HepG2 (cell line): ENCODE results near the gene TEAD3. TPM values are rescaled to one million over a fixed set of nuclear protein-coding genes. Genes with fewer than 3 reads are reported as not detected.

Experiments
- ATRX ChIP-seq: sonication (generic); formaldehyde crosslinking; IDR thresholded peaks from 2 replicates; pipeline ENCODE4 v1.4.0; 2020; ENCODE audit warnings: missing genetic modification reagents, borderline replicate concordance
- CC2D1A ChIP-seq: sonication (generic); formaldehyde crosslinking; IDR thresholded peaks from 2 replicates; pipeline ENCODE4 v1.8.1; 2023; ENCODE audit warnings: mild to moderate bottlenecking, missing genetic modification reagents
- HMG20B ChIP-seq: conservative IDR thresholded peaks from 2 replicates; pipeline ENCODE4 v1.6.1; 2016; ENCODE audit warnings: missing genetic modification reagents, missing compliant biosample characterization
- HNRNPUL1 ChIP-seq: fragments of 200-400 bp; formaldehyde crosslinking; IDR thresholded peaks from 2 replicates; pipeline ENCODE4 v1.6.1; 2017; ENCODE audit warnings: low read depth, mild to moderate bottlenecking, low read length, moderate library complexity
- HOXA5 ChIP-seq: sonication (generic); formaldehyde crosslinking; IDR thresholded peaks from 2 replicates; pipeline ENCODE4 v1.4.0; 2020; ENCODE audit warnings: missing genetic modification reagents
- MYC ChIP-seq: sonication (generic); formaldehyde crosslinking; IDR thresholded peaks from 2 replicates; pipeline ENCODE4 v1.9.0; 2021; ENCODE audit warnings: missing genetic modification reagents, borderline replicate concordance
- POLR2AphosphoS5 ChIP-seq: IDR thresholded peaks from 2 replicates; pipeline ENCODE4 v1.6.1; 2012; ENCODE audit warnings: low read depth, low read length
- SKI ChIP-seq: fragments of 450-650 bp; IDR thresholded peaks from one replicate; pipeline ENCODE4 v1.6.1; 2018; ENCODE audit warnings: mild to moderate bottlenecking; ENCODE audit not compliant: partially characterized antibody
- SMAD9 ChIP-seq: sonication (generic); formaldehyde crosslinking; IDR thresholded peaks from 2 replicates; pipeline ENCODE4 v1.5.1; 2020; ENCODE audit warnings: mild to moderate bottlenecking, missing genetic modification reagents
- STAT5B ChIP-seq: sonication (generic); formaldehyde crosslinking; IDR thresholded peaks from 2 replicates; pipeline ENCODE4 v1.4.0; 2020; ENCODE audit warnings: missing genetic modification reagents
- ZNF451 ChIP-seq: sonication (generic); formaldehyde crosslinking; IDR thresholded peaks from 2 replicates; pipeline ENCODE4 v1.5.0; 2020; ENCODE audit warnings: mild to moderate bottlenecking, missing genetic modification reagents
- ZNF496 ChIP-seq: sonication (generic); formaldehyde crosslinking; IDR thresholded peaks from 2 replicates; pipeline ENCODE4 v1.8.1; 2023; ENCODE audit warnings: mild to moderate bottlenecking, moderate library complexity, missing genetic modification reagents; ENCODE audit not compliant: insufficient replicate concordance
- ZNF598 ChIP-seq: sonication (generic); formaldehyde crosslinking; IDR thresholded peaks from 2 replicates; pipeline ENCODE4 v1.5.1; 2020; ENCODE audit warnings: mild to moderate bottlenecking, missing genetic modification reagents, borderline replicate concordance
- ZNF709 ChIP-seq: sonication (generic); formaldehyde crosslinking; IDR thresholded peaks from 2 replicates; pipeline ENCODE4 v1.5.0; 2020; ENCODE audit warnings: mild to moderate bottlenecking, missing genetic modification reagents
- ZNF788 ChIP-seq: sonication (generic); formaldehyde crosslinking; IDR thresholded peaks from 2 replicates; pipeline ENCODE4 v1.5.0; 2020; ENCODE audit warnings: mild to moderate bottlenecking, missing genetic modification reagents, borderline replicate concordance
- polyA plus RNA-seq, 8 experiments: library from polyadenylated mRNA; depleted of rRNA in 3 of 8; stranded (reverse) in 7 of 8; unstranded in 1 of 8; fragments of >200 nt; fragmentation: Illumina TruSeq in 4 of 8; extraction: Trizol in 4 of 8; gene quantifications; 2 replicates each; pipeline versions ENCODE4 v1.2.1 to v1.2.3, GENCODE V29; 2011 to 2016; ENCODE audit warnings: low read depth in 4 of 8, missing spikeins in 1 of 8, mixed read lengths in 1 of 8; ENCODE audit not compliant: insufficient read depth in 1 of 8
- total RNA-seq, 5 experiments: library from RNA; depleted of rRNA; stranded (reverse); fragments of >200 nt; fragmentation: Illumina TruSeq; extraction: Trizol; gene quantifications; 2 replicates each; pipeline ENCODE4 v1.2.3, GENCODE V29; 2016; ENCODE audit warnings: low read depth in 1 of 5
- TF ChIP-seq, protein P1 (sequence below): sonication (generic); formaldehyde crosslinking; conservative IDR thresholded peaks from 2 replicates; pipeline ENCODE4 v1.8.0; 2022; ENCODE audit warnings: missing genetic modification reagents
- TF ChIP-seq, protein P2 (sequence below): sonication (generic); formaldehyde crosslinking; IDR thresholded peaks from 2 replicates; pipeline ENCODE4 v1.5.1; 2020; ENCODE audit warnings: mild to moderate bottlenecking, moderate library complexity, missing genetic modification reagents
- TF ChIP-seq, protein P3 (sequence below): sonication (generic); formaldehyde crosslinking; IDR thresholded peaks from 2 replicates; pipeline ENCODE4 v1.5.1; 2020; ENCODE audit warnings: missing genetic modification reagents, mild to moderate bottlenecking, borderline replicate concordance
- TF ChIP-seq, protein P4 (sequence below): sonication (generic); formaldehyde crosslinking; IDR thresholded peaks from 2 replicates; pipeline ENCODE4 v1.4.0; 2020; ENCODE audit warnings: missing genetic modification reagents
- TF ChIP-seq, protein P5 (sequence below): IDR thresholded peaks from 2 replicates; pipeline ENCODE4 v1.6.1; 2018; ENCODE audit warnings: missing genetic modification reagents, mild to moderate bottlenecking, missing compliant biosample characterization

Gene TEAD3
- total and polyA plus RNA-seq, 2 of the 13 experiments (the other 11 are each of a cell fraction or from before 2014, with no cell fraction given) = 15.1 to 16.5 TPM

DNA sequence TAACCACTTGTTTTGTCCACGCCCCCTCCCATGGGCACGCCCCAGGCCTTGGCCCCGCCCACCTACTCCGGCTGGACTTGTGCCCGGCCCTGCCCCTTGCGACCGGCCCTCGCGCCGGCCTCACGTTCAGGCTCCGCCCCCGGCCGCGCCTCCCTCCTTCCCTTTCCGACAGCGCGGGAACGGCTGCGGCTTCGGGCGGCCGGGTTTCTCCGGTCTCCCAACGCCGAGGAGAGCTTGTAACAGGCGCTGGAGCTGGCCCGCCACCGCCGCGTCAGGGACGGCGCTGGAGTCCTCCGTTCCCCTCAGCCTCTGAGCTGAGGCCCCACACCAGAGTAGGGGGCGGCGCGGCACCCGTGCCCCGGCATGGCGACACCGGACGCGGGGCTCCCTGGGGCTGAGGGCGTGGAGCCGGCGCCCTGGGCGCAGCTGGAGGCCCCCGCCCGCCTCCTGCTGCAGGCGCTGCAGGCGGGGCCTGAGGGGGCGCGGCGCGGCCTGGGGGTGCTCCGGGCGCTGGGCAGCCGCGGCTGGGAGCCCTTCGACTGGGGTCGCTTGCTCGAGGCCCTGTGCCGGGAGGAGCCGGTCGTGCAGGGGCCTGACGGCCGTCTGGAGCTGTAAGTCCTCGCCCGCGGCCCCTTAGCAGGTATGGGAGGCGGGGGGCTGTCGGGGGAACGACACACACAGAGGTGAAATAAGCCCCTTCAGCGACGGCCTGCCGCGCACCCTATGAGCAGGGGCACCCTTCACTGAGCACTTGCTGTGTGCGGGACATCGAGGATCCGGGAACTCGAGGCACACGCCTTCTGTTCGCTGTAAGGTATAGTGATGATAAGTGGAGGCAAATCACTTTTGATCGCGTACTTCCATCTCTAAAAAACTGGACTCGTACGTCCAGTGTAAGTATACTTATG lies 44.4 kb downstream of the TEAD3 start, which contains the start of gene FANCE (continued):
- TF ChIP-seq, protein P1, sequence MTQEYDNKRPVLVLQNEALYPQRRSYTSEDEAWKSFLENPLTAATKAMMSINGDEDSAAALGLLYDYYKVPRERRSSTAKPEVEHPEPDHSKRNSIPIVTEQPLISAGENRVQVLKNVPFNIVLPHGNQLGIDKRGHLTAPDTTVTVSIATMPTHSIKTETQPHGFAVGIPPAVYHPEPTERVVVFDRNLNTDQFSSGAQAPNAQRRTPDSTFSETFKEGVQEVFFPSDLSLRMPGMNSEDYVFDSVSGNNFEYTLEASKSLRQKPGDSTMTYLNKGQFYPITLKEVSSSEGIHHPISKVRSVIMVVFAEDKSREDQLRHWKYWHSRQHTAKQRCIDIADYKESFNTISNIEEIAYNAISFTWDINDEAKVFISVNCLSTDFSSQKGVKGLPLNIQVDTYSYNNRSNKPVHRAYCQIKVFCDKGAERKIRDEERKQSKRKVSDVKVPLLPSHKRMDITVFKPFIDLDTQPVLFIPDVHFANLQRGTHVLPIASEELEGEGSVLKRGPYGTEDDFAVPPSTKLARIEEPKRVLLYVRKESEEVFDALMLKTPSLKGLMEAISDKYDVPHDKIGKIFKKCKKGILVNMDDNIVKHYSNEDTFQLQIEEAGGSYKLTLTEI (CRISPR knock-in tag) = no peak
- TF ChIP-seq ZNF788 (no peak; the same call in 1 of the 2 replicates), ZNF496 (CRISPR knock-in tag) (no peak), SKI (no peak), HOXA5 (CRISPR knock-in tag) (peak; percentile 81), MYC (CRISPR knock-in tag) (peak; percentile 72; the same call in 1 of the 2 replicates), ATRX (CRISPR knock-in tag) (no peak), STAT5B (CRISPR knock-in tag) (no peak), ZNF451 (CRISPR knock-in tag) (peak; percentile 84; the same call in 1 of the 2 replicates), HNRNPUL1 (0 out of 2 replicates have a peak, but pooled peaks have one; percentile 45), ZNF598 (0 out of 2 replicates have a peak, but pooled peaks have one; percentile 21), HMG20B (CRISPR knock-in tag) (no peak), CC2D1A (CRISPR knock-in tag) (no peak), ZNF709 (CRISPR knock-in tag) (0 out of 2 replicates have a peak, but pooled peaks have one; percentile 56), POLR2AphosphoS5 (peak; percentile 52; the same call in 1 of the 2 replicates), SMAD9 (CRISPR knock-in tag) (no peak)
- TF ChIP-seq, protein P2, sequence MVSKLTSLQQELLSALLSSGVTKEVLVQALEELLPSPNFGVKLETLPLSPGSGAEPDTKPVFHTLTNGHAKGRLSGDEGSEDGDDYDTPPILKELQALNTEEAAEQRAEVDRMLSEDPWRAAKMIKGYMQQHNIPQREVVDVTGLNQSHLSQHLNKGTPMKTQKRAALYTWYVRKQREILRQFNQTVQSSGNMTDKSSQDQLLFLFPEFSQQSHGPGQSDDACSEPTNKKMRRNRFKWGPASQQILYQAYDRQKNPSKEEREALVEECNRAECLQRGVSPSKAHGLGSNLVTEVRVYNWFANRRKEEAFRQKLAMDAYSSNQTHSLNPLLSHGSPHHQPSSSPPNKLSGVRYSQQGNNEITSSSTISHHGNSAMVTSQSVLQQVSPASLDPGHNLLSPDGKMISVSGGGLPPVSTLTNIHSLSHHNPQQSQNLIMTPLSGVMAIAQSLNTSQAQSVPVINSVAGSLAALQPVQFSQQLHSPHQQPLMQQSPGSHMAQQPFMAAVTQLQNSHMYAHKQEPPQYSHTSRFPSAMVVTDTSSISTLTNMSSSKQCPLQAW = peak; percentile 89
- TF ChIP-seq, protein P3, sequence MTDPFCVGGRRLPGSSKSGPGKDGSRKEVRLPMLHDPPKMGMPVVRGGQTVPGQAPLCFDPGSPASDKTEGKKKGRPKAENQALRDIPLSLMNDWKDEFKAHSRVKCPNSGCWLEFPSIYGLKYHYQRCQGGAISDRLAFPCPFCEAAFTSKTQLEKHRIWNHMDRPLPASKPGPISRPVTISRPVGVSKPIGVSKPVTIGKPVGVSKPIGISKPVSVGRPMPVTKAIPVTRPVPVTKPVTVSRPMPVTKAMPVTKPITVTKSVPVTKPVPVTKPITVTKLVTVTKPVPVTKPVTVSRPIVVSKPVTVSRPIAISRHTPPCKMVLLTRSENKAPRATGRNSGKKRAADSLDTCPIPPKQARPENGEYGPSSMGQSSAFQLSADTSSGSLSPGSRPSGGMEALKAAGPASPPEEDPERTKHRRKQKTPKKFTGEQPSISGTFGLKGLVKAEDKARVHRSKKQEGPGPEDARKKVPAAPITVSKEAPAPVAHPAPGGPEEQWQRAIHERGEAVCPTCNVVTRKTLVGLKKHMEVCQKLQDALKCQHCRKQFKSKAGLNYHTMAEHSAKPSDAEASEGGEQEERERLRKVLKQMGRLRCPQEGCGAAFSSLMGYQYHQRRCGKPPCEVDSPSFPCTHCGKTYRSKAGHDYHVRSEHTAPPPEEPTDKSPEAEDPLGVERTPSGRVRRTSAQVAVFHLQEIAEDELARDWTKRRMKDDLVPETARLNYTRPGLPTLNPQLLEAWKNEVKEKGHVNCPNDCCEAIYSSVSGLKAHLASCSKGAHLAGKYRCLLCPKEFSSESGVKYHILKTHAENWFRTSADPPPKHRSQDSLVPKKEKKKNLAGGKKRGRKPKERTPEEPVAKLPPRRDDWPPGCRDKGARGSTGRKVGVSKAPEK = peak; percentile 34; the same call in 1 of the 2 replicates
- TF ChIP-seq, protein P4, sequence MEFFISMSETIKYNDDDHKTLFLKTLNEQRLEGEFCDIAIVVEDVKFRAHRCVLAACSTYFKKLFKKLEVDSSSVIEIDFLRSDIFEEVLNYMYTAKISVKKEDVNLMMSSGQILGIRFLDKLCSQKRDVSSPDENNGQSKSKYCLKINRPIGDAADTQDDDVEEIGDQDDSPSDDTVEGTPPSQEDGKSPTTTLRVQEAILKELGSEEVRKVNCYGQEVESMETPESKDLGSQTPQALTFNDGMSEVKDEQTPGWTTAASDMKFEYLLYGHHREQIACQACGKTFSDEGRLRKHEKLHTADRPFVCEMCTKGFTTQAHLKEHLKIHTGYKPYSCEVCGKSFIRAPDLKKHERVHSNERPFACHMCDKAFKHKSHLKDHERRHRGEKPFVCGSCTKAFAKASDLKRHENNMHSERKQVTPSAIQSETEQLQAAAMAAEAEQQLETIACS (CRISPR knock-in tag) = no peak
- TF ChIP-seq, protein P5, sequence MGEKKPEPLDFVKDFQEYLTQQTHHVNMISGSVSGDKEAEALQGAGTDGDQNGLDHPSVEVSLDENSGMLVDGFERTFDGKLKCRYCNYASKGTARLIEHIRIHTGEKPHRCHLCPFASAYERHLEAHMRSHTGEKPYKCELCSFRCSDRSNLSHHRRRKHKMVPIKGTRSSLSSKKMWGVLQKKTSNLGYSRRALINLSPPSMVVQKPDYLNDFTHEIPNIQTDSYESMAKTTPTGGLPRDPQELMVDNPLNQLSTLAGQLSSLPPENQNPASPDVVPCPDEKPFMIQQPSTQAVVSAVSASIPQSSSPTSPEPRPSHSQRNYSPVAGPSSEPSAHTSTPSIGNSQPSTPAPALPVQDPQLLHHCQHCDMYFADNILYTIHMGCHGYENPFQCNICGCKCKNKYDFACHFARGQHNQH = peak; percentile 61; the same call in 1 of the 2 replicates
